G401 (cell line): ENCODE measurements around the gene DNTT. TPM values are rescaled to one million over a fixed set of nuclear protein-coding genes. Genes with fewer than 3 reads are reported as not detected.
A peak's percentile ranks its signal among the peaks of the same experiment; 100 is the strongest.

Experiments
- DNase-seq: peaks from one replicate; pipeline ENCODE4 v3.0.0-alpha.2; 2015; ENCODE audit warnings: low spot score
- in situ Hi-C: cut with HindIII; loops from 2 replicates; pipeline ENCODE4 v1.10.0; 2016; ENCODE audit warnings: low sequenced_read_pairs, mixed read lengths
- total RNA-seq: library from RNA; depleted of rRNA; stranded (reverse); fragments of >200 nt; shearing (Covaris generic); gene quantifications from 2 replicates; pipeline ENCODE4 v1.2.3, GENCODE V29; 2014; rRNA removed

DNTT gene
- total RNA-seq, 1 experiment from 2014 or later: not detected

DNA sequence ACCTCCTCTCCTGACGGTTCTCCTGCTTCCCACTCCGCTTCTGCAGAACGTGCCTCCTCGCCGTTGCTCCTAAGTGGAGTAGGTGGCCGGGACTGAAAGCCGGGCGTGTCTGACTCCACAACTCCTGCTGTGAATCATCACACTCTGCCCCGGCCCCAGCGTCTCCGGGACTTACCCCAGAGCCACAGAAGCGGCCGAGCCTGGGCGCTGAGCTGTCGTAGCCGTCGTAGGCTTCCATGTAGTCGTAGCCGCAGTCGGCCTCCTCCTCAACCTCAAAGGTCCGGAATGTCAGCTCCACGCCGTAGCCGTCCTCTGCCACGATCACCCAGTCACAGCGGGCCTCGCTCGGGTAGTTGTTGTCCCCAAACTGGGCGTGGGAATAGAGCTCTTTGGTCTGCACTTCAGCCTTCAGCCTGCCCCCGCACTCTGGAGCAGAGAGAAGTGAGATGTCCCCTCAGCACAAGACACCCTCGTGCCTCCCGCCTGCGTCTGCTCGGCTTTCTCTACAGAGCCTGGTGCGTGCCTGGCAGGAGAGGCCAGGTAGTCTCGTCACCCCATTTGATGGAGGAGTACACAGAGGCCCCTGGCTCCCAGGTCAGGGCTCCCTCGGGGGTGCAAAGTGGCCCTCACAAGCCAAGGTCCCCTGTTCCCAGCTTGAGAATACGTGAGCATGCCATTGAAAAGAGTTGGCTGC, 65.8 kb downstream of the DNTT start:
- in situ Hi-C loops: no loop called here
- no peak for DNase-seq

DNA sequence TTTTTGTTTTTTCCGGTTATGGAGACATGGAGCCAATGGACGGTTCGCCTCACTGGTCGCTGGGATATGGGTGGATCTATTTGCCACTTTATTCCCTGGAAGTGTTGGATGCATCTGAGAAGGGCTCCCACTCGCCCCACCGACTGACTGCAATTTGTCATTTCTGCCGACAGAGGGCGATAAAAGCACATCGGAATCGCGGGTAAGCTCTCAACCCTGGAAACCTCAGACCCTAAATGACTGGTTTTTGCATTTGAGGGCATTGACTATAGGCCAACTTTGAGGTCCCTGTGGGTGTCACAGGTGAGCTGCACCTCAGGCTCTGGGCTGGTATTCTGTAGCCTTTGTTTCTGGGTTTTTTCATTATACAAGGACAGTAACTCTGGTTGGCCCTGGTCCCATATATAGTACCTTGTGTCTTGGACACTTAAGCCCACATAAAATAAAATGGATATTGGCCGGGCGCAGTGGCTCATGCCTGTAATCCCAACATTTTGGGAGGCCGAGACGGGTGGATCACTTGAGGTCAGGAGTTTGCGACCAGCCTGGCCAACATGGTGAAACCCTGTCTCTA, 66.4 kb downstream of the DNTT start:
- in situ Hi-C loops: no loop called here
- peak; percentile 60 for DNase-seq

DNA sequence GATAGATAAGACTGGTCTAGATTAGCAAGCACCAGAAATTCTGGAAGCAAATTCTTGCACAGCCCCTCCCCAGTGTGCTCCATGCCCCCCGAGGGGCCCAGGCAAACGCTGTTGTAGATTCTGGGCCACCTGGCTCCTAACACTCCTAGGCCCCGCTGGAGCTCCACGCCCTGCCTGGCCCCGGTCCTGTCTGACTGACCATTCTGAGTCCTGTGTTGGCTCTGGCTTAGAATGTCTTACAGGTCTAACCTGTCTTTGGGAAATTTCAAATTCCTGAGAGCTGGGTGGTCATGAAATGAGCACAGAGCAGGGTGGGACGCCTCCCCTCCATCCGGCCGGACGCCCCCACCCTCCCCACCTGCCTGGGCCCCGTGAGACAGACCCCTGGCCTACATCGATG, 67.1 kb downstream of the DNTT start:
- DNase-seq: no peak
- in situ Hi-C loops: no loop called here

DNA sequence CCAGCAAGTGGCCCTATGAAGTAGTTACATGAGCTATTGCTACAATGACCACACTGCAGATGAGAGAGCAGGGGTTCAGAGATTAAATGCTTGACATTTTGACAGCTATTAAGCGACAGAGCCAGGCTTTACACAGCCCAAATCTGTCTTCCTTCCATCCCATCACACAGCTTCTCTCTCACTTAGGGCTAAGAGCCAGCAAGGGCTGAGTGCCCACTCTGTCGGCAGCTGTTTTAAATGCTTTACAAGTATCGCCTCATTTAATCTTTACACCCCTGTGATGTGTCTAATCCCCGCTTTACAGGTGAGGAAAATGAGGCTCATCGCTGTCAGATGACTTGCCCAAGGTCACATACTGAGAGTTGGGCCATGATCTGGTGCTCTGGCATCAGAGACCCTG, 69.8 kb downstream of the DNTT start:
- in situ Hi-C loops: no loop called here

DNA sequence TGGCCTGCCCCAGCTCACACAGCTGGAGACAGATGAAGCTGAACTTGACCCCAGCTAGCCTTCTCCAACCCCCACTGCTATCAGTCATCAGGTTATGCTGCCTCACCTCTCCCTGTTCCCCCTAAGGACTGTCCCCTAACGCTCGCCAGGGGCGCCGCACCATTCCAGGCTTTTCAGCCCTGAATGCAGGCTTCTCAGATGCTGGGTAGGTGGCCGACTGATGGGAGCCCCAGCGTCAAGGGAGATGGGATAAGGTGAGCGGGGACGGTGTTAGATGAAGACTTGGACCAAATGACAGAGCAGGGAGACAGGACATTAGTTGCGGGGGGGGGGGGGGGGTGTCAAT, 70.4 kb downstream of the DNTT start:
- in situ Hi-C loops: no loop called here
- DNase-seq: no peak

More for the DNA sequence above, 69.8 kb downstream of the DNTT start:
- no peak for DNase-seq

DNA sequence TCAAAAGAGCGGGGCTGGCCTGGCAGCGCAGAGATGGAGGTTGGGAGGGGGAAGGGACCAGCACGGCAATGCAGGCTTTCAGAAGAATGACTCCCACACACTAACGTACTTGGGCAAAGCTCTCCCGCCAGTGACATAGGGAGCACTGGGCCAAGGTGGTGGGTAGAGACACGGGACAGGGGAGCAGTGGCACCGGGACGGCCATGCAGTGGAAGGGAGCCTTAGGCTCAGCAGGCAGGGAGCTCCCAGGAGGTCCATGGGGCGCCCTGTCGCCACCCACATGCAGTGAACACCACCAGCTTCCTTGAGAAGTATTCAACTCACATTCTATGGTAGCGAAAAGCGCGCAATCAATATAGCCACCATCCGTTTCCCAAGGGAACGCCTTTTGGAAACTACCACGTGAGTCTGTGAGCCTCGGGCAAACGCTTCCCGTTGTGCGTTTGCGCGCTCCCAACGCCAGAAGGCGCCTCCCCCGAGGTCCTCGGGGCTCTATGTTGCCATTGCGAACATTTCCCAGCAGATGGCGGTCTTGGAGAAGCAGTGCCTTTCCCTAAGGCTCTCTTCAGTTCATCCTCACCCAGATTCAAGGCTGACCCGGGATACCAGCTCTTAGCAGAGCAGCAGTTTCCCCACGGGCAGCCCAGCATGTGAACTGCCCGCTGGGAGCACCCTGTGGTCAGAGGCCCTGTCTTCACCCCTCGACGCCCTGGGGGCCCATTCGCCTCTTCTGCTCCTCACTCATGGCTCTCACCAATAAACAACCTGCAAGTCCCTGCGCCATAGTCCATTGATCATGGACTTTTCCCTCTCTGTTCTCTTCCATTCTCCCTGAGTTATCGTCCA, 71.0 kb downstream of the DNTT start:
- in situ Hi-C loops: no loop called here
- DNase-seq: peak; percentile 92

DNA sequence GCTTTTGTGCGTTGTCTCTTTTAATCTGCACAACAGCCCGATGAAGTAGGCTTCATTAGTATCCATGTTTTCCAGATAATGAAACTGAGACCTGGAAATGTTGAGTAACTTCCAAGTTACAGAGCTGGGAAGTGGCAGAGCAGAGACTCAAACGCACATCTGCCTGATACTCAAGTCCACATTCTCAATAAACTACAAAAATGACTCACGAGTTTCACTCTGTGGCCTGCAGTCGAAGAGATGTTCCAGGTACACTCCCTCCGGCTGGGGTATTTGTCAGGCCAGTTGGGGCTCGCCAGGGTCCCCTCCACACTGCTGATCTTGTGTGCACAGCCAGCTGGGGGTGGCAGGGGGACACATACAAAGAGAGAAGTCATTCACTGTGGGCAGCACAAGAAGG, 72.2 kb downstream of the DNTT start:
- in situ Hi-C loops: no loop called here
- DNase-seq: no peak

DNA sequence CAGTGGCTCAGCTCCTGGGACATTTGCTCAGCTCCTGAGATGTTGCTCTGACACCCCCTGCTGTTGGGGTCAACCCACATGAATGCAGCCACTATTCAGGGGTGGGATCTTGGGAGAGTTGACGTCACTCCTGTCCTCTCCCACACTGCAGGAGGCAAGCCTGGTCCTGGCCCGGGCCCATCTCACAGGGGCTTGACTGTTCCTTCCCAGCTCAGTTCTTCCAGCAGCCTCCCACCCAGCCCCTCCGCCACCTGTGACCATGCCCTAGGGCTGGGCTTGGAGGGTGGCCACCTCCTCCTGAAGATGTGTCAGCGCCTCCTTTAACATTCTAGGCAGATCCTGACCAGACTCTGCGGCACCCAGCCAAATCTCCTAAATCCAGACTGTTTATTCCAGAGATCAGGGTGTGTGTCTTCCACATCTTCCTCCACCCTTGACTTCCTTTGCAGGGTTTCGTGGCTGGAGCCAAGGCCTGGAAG, 73.6 kb downstream of the DNTT start:
- DNase-seq: no peak
- in situ Hi-C loops: no loop called here

DNA sequence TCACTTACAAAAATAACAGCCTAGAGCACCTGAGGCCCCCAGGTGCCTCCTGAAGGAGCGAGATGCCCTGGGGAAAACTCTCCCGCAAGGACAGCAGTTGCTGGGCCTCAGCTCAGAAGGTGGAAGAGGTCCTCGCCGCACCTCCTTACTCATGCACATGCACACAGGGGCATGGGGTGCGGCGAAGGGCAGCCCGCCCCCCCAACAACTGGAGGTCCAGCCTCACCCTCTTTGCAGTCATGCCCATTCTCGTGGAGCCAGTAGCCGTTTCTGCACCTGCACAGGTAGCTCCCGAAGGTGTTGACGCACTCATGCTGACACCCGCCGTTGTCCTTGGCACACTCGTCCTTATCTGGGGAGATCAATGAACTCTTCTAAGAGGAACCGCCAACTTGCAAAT, 74.5 kb downstream of the DNTT start:
- in situ Hi-C loops: no loop called here
- DNase-seq: no peak

DNA sequence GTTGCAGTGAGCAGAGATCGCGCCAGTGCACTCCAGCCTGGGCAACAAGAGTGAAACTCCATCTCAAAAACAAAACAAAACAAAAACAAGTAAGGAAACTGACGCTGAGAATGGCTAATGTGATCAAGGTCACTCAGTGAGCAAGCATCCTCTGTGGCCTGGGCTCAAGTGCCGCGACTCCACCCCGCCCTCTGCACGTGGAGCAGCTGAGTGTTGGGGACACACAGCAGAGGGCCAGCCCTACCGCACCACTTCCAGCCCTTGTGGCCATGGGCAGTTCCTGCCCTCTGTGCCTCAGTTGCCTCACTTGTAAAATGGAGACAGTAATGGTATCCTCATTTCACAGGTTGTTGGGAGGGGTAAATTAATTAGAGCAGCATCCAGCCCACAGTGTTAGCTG, 75.5 kb downstream of the DNTT start:
- in situ Hi-C loops: no loop called here
- DNase-seq: no peak

DNA sequence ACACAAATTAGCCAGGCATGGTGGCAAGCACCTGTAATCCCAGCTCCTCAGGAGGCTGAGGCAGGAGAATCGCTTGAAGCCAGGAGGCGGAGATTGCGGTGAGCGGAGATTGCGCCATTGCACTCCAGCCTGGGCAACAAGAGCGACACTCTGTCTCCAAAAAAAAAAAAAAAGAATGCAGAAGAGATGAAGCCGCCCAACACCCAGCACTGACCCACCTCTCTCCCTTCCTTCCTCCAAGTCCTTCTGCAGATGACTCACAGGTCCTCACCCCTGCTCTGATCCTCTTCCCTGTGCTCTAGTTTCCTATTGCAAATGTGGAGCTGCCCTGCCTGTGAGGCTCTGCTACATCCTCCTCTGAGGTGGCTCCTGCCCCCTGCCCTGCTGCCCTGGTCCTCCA, 76.6 kb downstream of the DNTT start:
- no peak for DNase-seq
- in situ Hi-C loops: no loop called here

DNA sequence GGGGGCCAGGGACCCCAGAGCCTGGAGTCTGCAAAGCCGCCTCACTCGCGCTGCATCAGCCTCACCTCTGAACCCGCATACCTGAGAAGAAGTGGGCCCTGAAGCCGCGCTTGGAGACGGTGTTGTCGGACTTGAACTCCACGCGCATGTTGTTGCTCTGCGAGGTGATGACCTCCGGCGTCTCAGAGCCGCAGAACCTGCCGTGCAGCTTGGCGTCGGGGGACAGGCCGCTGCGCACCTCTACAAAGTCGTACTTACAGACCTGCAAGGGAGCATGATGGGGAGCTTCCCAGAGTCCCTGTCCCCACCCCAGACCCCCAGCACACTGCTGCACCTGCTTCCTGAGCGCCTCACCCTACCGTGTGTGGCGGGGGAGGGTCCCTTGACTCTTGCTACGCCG, 80.3 kb downstream of the DNTT start:
- in situ Hi-C loops: no loop called here
- DNase-seq: no peak

DNA sequence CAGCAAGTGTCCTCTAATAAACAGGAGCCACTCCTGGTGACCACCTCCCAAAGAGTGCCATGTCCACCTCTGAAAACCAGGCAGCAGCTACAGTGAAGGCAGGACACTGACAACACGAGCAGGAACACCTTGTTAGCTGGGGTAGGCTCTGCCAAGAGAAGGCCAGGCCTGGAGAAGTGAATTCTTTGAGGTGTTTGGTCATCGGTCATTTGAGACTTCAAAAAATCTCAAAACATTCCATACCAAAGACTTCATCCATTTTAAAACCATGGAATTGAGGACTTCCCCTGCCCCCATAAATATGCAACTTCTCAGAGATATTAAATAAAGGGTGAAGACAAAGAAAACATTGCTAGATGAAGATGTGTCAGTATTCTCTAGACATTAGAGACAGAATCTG, 82.9 kb downstream of the DNTT start:
- in situ Hi-C loops: no loop called here
- DNase-seq: no peak

DNA sequence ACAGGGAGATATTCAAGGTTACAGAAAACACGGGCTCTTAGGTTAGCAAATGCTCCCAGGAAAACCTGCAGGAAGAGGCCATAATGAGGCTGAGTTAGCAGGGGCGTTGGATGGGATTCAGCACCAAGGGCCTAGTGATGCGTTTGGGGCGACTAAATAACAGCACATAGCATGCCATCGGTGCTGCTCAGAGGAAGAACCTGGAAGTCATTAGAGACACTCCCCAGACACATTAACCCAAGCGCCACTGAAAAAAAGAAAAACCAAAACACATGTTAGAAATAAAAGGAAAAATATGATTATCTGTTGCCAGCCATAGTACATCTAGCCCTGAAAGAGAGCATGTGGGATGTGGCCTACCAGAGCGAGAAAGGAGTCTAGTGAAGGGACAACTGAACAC, 83.4 kb downstream of the DNTT start:
- in situ Hi-C loops: no loop called here
- DNase-seq: no peak

Other genes starting within 250 kb of the DNTT start
- gene ZNF518A, start 174.1 kb upstream of the DNTT start, total RNA-seq: 16.6 and 17.1 TPM in 2 replicates
- gene BLNK, start 32.9 kb upstream of the DNTT start, total RNA-seq: not detected in 2 replicates
- gene OPALIN, start 54.6 kb downstream of the DNTT start, total RNA-seq: not detected in 2 replicates
- gene TLL2, start 209.5 kb downstream of the DNTT start, total RNA-seq: 0.37 and 0.44 TPM in 2 replicates